ENCODE results near the gene ZDHHC3.
"Not testable (repeated sequence)": the region's sequence is repeated elsewhere in the genome, so short reads cannot be mapped to it uniquely, and the experiment has no call there.

The ZDHHC3 gene

DNA sequence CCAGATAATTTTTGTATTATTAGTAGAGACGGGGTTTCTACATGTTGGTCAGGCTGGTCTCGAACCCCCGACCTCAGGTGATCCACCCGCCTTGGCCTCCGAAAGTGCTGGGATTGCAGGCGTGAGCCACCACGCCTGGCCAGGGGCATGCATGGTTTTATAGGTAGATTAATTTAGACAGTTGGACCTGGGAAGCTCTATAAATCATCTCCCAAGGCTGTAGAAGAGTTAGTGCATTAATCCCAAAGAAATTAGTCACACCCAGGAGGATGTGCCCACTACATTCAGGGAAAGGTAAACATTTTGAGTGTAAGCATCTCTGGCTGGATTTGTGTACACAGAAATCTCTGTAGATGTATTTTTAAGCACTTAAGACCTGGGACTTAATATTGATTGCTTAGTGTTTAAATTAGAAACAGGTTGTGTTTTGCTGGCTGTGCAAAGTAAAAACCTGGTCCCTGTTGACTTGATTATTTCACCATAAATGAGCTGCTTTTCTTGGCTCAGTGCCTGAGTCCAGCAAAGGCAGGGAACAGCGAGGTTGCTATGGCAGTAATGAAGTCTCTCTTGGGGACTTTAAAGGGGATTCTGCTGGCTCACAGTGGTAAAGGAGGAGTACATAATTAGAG is 19.3 kb upstream of the ZDHHC3 start:
- peak; percentile 31 to 64 for DNase-seq

DNA sequence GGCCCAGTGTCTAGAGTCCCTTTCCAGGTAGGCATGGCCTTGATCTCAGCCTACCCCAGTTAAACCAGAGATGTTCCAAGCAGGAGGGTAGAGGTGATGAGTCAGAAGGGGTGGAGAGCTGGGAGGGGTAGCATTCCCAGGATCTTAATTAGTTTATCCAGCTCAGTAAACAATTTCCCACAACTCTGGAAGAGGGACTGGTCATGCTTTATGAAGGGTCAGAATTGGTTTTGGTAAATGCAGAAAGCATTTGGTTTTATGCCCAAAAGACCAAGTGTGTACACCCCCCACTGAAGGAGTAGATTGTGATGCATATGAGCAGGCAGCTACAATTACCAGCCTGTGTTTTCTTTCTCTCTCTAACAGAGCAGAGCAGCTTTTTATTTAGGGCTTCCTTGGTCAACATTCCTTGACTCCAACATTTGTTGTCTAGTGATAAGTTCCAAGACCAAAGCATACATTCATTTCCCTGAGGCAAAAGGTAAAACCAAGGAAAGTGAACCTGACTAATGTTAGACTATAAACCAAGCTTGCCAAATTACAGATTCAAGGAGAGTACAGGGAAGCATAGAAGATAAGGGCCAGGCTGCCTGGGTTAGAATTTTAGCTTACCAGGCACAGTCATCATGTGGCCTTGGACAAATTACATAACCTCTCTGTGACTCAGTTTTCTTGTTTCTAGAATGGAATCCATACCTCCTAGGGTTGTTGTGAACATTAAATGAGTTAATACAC is 17.7 kb upstream of the ZDHHC3 start:
- no peak for DNase-seq

DNA sequence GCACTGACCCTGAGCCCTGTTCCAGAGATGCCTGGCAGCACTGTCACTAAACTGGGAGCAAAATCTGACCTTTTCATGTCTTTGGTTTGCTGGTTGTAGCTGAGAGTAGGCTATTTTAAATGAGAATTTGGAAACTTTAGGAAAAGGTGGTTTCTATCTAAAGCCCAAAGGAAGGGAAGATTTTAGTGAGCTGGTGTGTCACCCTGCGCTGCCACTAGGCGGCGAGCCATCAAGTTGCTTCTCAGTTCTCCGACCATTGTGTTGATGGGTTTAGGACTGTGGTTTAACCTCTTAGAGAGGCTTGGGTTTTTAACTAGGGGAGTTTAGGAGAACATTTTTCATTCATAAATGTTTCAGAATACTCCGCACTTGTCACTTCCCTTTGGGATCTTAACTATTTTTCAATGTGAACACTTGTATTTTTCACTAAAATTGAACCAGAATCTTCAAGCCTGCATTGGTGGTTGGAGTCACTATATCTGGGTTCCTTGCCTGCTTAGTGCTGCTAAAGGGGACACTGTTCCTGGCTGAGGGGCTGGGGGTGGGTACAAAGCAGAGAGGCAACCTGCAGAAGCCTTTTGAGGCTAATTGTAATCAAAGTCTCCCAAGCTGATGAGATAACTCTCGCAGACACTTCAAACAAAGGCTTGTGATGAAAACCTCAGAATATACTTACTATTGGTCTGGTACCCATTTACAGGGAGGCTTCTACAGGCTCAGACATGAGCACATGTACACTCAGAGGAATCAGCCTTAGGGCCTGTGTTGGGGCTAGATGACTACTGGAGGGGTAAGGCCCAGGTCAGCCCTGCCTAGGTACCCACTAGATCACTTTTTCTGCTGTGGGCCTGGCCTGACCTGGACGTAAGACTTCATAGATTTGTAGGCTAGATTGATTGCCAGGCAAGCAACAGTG is 16.8 kb upstream of the ZDHHC3 start:
- DNase-seq = no peak

DNA sequence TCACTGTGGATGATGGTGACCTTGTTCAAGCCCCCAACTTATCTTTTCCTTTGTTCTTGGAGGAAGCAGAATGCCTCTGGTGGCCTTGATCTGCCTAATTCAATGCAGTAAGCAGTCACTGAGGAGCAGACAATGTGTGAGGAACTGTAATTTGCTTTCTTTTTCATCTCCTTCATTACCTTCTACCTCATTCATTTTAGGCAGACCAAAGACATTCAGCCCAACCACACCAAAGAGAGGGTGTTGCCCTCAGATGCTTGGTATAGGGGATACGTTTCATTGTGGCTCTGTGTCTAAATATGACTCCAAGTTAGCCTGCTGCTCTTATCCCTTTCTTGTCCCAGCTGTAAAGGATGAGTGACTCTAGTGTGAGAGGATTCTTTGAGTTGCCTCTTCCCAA is 15.4 kb upstream of the ZDHHC3 start:
- no peak for DNase-seq

DNA sequence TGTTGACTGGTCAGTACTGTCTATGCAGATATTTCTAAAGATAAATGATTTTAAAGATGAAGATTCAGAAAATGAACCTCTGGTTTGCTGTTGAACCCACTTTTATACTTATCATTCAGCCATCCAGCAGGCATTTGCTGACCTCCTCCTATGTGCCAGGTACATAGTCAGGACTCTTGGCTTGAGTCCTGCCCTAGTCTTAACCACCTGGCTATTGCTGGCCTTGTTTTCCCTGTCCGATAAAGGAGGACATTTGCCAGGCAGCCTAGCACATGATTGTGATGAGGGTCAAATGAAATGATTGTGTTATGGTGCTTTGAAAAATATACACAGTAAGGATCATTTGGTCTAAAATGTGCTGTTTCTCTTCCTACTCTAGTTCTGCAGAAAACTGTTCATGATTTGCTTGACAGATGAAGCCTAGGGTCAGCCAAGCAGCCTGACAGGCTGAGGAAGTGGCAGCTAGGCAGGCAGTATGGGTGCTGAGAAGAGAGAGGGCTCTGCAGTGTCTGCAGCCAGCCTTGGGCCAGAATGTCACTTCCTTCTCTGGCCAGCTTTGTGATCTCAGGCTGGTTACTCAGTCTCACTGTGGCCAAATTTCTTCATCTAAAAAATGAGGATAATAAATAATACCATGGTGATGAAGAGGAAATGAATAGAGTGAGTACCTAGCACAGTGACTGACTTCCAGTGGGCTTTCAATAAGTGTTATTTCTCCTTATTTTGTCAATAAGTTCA is 13.8 kb upstream of the ZDHHC3 start:
- DNase-seq = no peak

DNA sequence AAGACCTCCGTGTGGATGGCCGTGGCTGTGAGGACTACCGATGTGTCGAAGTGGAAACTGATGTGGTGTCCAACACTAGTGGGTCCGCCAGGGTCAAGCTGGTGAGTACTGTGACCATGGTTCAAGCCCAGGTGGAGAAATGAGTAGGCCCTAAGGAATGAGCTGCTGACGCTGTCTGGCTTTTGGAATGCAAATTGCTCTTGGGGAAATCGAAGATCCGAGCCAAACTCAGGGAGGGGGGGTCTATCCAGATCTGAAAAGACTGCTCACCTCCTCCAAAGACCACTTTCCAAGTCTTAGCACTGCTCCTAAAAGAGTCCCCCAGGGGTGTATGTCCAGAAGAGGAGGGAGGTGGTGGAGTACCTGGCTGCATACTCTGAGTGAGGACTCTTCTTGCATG is 13.2 kb upstream of the ZDHHC3 start:
- no peak for DNase-seq

DNA sequence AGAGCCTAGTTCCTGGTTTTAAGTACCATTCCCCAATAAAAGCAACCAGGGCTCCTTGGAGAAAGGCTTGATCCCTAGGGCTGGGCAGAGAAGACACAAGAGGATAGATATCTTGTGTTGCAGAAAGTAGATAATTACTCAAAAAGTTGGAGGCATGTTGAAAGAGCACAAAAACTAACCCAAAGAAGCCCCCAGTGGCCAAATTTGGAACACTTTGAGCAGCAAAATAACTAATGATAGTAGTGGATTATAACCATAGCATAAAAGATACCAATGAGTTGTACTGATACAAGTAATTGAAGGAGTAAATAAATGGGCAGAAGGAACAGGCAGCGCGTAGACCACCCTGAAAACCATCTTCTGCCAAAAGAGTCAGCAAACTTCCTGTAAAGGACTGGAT is 12.1 kb upstream of the ZDHHC3 start:
- no peak for DNase-seq

DNA sequence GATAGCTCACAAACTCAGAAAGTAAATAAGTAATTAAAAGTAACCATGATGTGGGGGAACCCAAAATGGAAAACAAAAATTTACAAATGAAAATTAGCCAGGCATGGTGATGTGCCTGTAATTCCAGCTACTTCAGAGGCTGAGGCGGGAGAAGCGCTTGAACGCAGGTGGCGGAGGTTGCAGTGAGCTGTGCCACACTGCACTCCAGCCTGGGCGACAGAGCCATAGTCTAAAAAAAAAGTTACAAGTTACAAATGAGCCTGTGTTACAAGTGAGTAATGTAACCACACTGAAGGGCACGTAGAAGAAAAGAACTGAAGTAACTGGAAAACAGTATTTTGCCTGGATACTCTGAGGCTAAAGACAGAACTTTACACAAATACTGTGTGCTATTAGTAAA is 11.4 kb upstream of the ZDHHC3 start:
- no peak for DNase-seq

DNA sequence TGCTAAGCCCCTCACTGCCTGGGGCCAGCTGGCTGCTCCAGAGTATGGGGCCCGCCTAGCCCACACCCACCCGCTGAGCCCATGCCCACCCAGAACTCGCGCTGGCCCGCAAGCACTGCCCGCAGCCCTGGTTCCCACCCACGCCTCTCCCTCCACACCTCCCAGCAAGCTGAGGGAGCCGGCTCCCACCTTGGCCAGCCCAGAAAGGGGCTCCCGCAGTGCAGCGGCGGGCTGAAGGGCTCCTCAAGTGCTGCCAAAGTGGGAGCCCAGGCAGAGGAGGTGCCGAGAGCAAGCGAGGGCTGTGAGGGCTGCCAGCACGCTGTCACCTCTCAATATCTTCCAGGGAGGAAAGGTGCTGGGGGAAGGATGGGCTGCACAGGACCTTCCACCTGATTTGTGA is 10.4 kb upstream of the ZDHHC3 start:
- DNase-seq = not testable (repeated sequence)

DNA sequence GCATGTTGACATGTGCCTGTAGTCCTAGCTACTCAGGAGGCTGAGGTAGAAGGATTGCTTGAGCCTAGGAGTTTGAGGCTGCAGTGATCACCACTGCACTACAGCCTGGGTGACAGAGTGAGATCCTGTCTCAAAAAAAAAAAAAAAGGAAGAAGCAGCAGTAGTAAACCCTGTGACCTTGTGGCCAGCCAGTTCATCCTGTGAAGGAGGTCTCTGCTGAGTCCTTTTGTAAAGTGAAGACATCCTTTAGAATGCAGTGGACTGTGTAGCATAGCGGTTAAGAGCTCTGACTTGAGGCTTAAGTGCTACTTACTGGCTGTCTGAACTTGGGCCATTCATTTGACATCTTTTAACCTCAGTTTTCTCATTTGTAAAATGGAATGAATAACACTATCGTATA is 8.4 kb upstream of the ZDHHC3 start:
- no peak for DNase-seq

DNA sequence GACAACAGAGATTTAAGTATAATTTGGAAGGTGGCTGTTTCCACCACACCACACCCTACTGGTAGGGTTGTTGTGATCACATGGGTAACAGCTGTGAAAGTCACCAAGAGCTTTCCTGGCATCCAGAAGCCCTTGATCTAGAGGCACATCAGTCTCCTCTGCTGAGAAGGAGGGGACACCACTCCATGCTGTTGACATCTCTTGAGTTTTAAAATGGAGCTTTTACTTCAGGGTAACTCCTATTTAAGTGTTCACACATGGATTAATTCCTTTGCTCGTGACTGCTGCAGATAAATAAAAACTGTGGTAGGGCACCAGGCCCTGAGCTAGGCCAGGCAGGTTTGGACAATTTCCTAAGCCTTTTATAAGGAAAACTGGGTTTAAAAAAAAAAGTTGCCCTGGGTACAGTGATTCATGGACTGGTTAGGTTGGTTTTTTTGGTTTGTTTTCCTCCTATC is 7.5 kb upstream of the ZDHHC3 start:
- no peak for DNase-seq

DNA sequence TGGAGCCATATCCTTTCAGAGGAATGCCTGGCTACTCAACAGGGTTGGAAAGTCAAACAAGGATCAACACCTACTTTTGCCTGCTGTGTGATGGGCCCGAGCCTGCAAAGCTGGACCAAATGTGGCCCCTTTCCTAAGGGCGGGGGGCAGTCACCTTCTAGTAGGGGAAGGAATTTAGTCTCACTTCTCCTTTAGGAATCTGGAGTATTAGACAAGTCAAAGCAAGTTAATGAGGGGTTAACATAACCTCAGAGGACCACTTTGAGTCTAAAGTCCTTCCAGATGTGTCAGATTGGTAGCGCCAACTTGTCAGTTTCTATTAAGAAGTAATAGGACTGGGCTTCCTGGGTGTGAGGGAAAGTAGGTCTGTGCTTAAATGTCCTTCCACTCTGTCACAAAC is 6.8 kb upstream of the ZDHHC3 start:
- DNase-seq = no peak

DNA sequence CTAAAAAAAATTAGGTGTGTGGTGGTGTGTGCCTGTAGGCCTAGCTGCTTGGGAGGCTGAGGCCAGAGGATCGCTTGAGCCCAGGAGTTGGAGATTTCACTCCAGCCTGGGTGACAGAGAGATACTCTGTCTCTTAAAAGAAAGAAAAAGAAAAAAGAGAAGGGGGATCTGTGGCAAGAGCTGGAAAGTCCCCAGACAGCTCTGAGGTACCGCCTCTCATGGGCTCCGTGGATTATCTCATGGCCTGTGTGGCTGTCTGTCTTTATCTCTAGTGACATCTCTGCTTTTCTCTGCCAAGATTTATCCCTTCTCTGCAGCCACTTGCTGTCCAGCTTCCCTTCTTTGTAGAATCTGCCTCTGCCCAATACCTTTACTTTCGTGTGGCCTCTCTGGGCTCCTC is 5.8 kb upstream of the ZDHHC3 start:
- no peak for DNase-seq

DNA sequence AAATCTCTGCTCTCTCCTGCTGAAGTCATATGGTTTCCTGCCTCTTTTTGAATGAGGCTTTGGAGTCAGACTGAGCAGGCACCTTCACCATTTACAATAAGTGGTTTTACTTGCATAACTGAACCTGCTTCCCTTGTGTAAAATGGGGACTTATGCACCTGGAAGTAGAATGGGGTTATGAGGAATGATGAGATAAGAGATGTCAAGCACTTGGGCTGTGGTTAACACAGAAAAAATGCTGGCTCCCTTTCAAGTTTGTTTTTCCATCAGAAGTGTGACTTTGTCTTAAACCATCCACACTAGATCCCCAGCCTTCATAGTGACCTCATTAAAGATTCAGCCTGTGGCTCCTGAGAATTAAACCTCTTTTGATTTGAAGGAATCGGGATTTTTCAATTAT is 5.2 kb upstream of the ZDHHC3 start:
- no peak for DNase-seq

DNA sequence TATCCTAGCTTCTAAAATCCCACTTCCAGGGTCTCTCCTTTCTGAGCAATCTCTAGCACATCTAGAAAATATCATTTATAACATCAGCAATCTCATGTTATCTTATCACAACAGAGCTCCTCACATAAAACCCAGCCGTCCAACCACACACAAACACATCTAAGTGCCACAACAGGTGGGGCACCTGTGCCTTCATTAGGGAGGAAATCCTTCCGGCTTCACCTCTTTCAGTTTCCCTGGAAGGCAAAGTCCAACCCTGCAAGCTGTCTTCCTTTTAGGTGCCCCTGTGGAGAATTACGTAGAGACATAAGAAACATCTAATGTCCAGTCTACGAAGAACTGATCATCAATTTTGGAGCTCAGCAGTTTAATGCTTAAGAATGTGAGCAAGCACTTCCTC is 1.6 kb downstream of the ZDHHC3 start:
- DNase-seq = no peak

DNA sequence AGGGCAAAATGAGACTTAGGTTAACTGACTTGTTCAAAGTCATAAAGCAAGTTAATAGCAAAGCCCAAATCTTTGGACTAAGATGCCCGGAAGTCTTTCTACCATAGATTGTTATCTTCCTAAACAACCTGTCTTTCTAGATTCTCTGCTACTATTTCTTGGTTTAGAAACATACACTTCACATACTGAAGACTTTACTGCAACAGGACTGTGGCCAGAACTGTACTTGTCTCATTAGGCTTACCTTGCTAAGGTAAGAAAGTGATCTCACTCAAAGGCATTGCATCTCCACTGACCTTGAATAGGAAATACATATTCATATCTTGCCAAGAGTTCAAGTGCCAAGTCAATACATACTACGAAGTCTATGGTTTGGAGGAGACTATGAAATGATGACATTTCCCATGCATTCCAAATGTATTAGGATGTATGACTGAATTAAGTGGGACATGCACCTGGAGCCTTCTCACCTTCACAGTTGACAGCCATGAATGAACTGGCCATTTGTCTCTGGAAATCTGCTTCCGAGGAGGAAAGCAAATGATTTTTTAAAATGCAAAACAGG is 5.0 kb downstream of the ZDHHC3 start:
- no peak for DNase-seq

DNA sequence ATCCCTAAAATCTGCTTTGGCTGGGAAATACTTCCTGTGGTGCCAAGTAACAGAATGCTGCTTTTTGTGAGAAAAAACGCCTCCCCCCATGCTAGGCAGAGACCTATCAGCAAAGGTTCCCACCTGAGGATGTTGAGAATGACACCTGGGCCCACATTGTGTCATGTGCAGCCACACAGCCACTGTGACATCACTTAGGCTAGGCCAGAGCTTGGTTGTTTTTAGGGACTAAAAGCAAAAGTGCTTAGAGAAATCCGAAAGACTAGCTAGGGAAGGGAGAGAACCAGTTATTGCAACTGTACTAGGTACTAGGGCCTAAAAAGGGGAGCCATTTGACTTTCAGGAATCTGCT is 6.2 kb downstream of the ZDHHC3 start:
- DNase-seq = no peak

DNA sequence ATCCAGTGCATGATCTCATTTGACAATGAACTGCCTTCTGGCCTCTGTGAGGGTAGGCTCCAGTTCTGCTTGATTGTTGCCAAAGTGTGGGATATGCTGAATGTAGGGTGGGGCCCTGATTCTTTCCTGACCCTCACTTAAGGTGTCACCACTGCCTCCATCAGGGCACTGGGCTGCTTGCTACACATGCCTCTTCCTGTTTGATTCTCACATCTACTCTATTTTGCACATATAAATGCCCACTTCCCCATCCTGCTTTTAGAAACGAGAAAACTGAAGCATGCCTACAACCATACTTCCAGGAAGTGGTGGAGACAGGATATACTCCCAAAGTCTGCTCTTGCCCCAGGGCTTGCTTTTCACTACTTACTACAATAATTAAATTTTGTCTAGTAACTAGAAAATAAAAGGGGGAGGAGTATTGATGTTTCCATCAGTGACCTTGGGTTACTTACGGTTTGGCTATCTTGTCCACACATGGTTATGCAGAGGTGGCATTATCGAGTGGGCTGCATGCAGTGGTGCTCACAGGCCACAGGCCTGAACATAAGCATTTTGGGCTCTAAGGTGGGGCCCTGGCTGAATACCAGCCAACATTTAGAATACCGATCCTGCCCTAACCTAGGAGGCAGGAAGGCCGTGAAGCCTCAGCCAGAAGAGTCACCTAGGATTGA is 6.7 kb downstream of the ZDHHC3 start:
- no peak for DNase-seq

DNA sequence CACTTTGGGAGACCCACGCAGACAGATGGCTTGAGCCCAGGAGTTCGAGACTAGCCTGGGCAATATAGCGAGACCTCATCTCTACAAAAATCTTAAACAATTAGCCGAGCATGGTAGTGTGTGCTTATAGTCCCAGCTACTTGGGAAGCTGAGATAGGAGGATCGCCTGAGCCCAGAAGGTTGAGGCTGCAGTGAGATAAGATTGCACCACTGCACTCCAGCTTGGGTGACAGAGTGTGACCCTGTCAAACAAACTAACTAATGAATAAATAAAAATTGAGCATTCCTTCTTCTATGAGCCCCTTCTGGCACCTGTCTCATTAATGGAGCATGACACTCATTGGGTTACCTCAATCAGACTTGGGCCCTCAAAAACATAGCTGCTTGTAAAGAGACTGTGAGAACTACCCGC is 7.5 kb downstream of the ZDHHC3 start:
- no peak for DNase-seq

DNA sequence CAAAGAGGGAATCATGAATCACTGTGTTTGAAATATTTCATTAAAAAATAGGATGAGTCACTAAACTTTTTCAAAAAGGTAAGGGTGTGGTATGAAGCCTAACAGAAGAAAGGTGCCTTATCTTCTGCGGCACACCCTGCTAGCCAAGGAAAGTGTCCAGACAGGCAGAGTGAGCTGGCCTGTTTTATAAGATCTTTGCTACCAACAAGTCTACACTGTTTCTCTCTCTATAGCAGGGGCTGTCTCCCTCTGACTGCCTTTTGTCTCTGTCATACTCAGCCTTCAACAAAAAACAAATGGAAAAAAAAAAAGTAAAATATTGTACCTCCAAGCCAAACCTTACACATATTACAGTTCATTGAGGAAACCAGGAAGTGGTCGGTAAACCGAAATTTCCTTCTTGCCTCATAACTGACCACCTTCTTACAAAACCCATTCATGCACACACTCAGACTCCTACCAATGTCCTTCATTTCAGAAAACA is 9.1 kb downstream of the ZDHHC3 start:
- no peak for DNase-seq

DNA sequence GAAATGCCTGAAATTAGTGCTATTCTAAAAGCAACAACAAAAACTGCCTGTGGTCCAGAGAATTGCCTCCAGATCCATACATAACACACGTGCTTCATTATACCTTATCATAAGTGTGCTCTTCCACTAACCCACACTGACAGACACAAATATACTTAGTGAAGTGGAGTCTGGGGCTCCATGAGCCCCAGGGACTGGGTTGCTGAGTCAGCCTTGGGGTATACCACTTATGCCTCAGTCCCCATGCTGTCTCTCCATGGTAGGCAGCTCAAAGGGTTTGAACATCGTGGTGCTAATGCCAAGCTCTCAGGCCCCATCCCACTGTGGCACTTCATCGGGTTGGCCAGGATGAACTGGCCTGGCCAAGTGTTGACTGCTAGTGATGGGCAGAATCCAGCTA is 10.8 kb downstream of the ZDHHC3 start:
- DNase-seq = no peak

Data from NCI-H2081 (cell line).